B cell (primary cell): ENCODE results near the gene ZCCHC4. TPM values are rescaled to one million over a fixed set of nuclear protein-coding genes. Genes with fewer than 3 reads are reported as not detected.

ENCODE experiments used
- ATAC-seq: fragments of 200-7000 bp; cut with Tn5 transposase; one replicate; pipeline ENCODE4 v1.10.0; 2021; ENCODE audit warnings: low read depth, mild to moderate bottlenecking, moderate number of reproducible peaks, moderate library complexity
- CTCF ChIA-PET: fragments of 350-600 bp; sonication (Branson Sonifier 250); formaldehyde crosslinking; loops from one replicate; lab custom pipeline; 2021; ENCODE audit warnings: antibody characterized with exemption, inconsistent platforms; lab: Charles Lee
- POLR2A ChIA-PET: fragments of 350-600 bp; sonication (Branson Sonifier 250); formaldehyde crosslinking; loops from one replicate; lab custom pipeline; 2021; ENCODE audit warnings: antibody characterized with exemption; lab: Charles Lee
- DNase-seq: peaks from one replicate; pipeline ENCODE4 v3.0.0; 2013
- H2AFZ ChIP-seq: 2 replicates; pipeline ENCODE4 v1.6.1; 2012; ENCODE audit warnings: mild to moderate bottlenecking, low read depth, low read length; ENCODE audit not compliant: insufficient read depth, poor library complexity, severe bottlenecking
- H3K27ac ChIP-seq, 2 donors: 1 replicate in 1 of 2; 2 replicates in 1 of 2; pipeline ENCODE4 v1.5.1; 2012 to 2013; ENCODE audit warnings: low read length in 2 of 2, mild to moderate bottlenecking in 2 of 2, moderate library complexity in 1 of 2
- H3K27me3 ChIP-seq, 4 experiments: fragments of 200-600 bp in 1 of 4; sonication (generic) in 1 of 4; replicated peaks in 1 of 4; 1 replicate in 2 of 4; 2 replicates in 2 of 4; pipeline versions ENCODE4 v1.6.1 to v1.7.0; 2013 to 2016; ENCODE audit warnings: low read length in 3 of 4, mild to moderate bottlenecking in 2 of 4, mixed read lengths in 1 of 4, moderate library complexity in 1 of 4; ENCODE audit not compliant: insufficient read depth in 4 of 4, control insufficient read depth in 3 of 4; ENCODE audit errors: control extremely low read depth in 1 of 4
- H3K36me3 ChIP-seq, 2 experiments: replicated peaks in 1 of 2; 1 replicate in 1 of 2; 2 replicates in 1 of 2; pipeline versions ENCODE4 v1.6.1 to v1.7.1; 2013; ENCODE audit warnings: low read length in 1 of 2; ENCODE audit not compliant: insufficient read depth in 2 of 2, control insufficient read depth in 1 of 2; ENCODE audit errors: control extremely low read depth in 1 of 2, extremely low read depth in 1 of 2
- H3K4me1 ChIP-seq, 2 donors: fragments of 200-600 bp in 1 of 2; sonication (generic) in 1 of 2; 1 replicate in 1 of 2; 2 replicates in 1 of 2; pipeline versions ENCODE4 v1.5.1 to v1.6.1; 2013 to 2017; ENCODE audit warnings: low read length in 2 of 2; ENCODE audit not compliant: control insufficient read depth in 2 of 2, insufficient read depth in 2 of 2
- H3K4me2 ChIP-seq: replicated peaks from 2 replicates; pipeline ENCODE3; 2012; ENCODE audit warnings: mild to moderate bottlenecking, low read depth, low read length; ENCODE audit not compliant: poor library complexity, severe bottlenecking
- H3K4me3 ChIP-seq, 5 experiments: fragments of 200-600 bp in 1 of 5; sonication (generic) in 1 of 5; 1 replicate in 3 of 5; 2 replicates in 2 of 5; pipeline versions ENCODE4 v1.5.1 to v1.7.0; 2011 to 2016; ENCODE audit warnings: low read length in 4 of 5, mild to moderate bottlenecking in 4 of 5, low read depth in 2 of 5, control low read depth in 1 of 5, moderate library complexity in 1 of 5; ENCODE audit not compliant: insufficient read depth in 1 of 5; ENCODE audit errors: control extremely low read depth in 1 of 5, extremely low read depth in 1 of 5
- H3K79me2 ChIP-seq: fragments of 200-600 bp; sonication (generic); one replicate; pipeline ENCODE4 v1.6.0; 2016; ENCODE audit warnings: low read length; ENCODE audit not compliant: control insufficient read depth, insufficient read depth
- H3K9ac ChIP-seq: fragments of 200-600 bp; sonication (generic); 2 replicates; pipeline ENCODE4 v1.6.1; 2017; ENCODE audit warnings: mild to moderate bottlenecking, low read length, moderate library complexity
- H3K9me3 ChIP-seq, 3 donors: one replicate each; pipeline versions ENCODE4 v1.6.1 to v1.7.1; 2013; ENCODE audit warnings: low read length in 2 of 3; ENCODE audit not compliant: control insufficient read depth in 2 of 3, insufficient read depth in 1 of 3; ENCODE audit errors: control extremely low read depth in 1 of 3
- H4K20me1 ChIP-seq: 2 replicates; pipeline ENCODE4 v1.6.0; 2012; ENCODE audit warnings: mild to moderate bottlenecking, low read length; ENCODE audit not compliant: insufficient read depth, control insufficient read depth, poor library complexity, severe bottlenecking
- H3K27ac Mint-ChIP-seq: one replicate; pipeline ENCODE4 v1.8.0; 2021; ENCODE audit warnings: mixed read lengths
- H3K27me3 Mint-ChIP-seq: one replicate; pipeline ENCODE4 v1.8.0; 2021; ENCODE audit warnings: mixed read lengths
- H3K4me1 Mint-ChIP-seq: one replicate; pipeline ENCODE4 v1.8.0; 2021; ENCODE audit warnings: mixed read lengths
- H3K4me3 Mint-ChIP-seq: one replicate; pipeline ENCODE4 v1.8.0; 2021; ENCODE audit warnings: mixed read lengths
- H3K9me3 Mint-ChIP-seq: one replicate; pipeline ENCODE4 v1.8.0; 2022; ENCODE audit warnings: mixed read lengths; ENCODE audit not compliant: insufficient read depth
- CTCF ChIP-seq: fragments of 200-600 bp; IDR thresholded peaks from one replicate; pipeline ENCODE4 v1.8.0; 2022; ENCODE audit warnings: antibody characterized with exemption, mild to moderate bottlenecking
- EZH2 ChIP-seq: IDR thresholded peaks from 2 replicates; pipeline ENCODE4 v1.6.1; 2012; ENCODE audit warnings: borderline replicate concordance, low read depth, mild to moderate bottlenecking, moderate library complexity, low read length; ENCODE audit not compliant: insufficient read depth, poor library complexity, severe bottlenecking
- WGBS: methylation state at CpG from one replicate; pipeline ENCODE4 v1.1.5; 2013; ENCODE audit warnings: missing lambda C conversion rate; ENCODE audit not compliant: insufficient coverage; 5-methylcytosine and 5-hydroxymethylcytosine counted together
- intact Hi-C: fragments of 100-400 bp; cut with micrococcal nuclease; formaldehyde crosslinking; loops from one replicate; pipeline ENCODE4 v1.10.0; 2022
- polyA plus RNA-seq: library from polyadenylated mRNA; depleted of rRNA; stranded (reverse); fragments of >200 nt; gene quantifications from 2 replicates; pipeline ENCODE4 v1.2.3, GENCODE V29; 2012
- total RNA-seq, 2 donors: library from RNA; stranded (reverse); fragments of 120-200 nt in 1 of 2; gene quantifications; 1 replicate in 1 of 2; 2 replicates in 1 of 2; pipeline versions ENCODE4 v1.2.3 to v1.2.4, GENCODE V29; 2013 to 2022

The ZCCHC4 gene
- total and polyA plus RNA-seq, 2 donors (not counting 1 experiment from before 2014, with no cell fraction given) = 6.5 to 22.4 TPM

DNA sequence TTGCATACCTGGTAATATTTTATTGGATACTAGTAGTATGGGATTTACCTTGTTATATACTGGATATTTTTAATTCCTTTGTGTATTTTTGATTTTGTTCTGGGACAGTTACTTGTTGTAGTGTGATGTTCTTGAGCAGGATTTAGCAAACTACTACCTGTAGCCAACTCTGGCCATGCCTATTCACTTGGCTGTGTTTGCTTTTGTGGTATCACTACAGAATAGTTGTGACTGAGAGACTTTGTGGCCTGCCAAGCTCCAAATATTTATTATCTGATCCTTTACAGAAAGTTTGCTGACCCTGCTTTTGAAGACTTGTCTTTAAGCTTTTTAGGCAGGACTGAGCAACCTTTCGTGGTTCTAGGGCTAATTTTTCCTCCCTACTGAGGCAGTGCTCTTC is 17.8 kb downstream of the ZCCHC4 start:
- peaks cover 0 to 3% of the 10 kb centered on the region in 2 donors for H3K4me1 ChIP-seq
- H3K9ac ChIP-seq = no peak overlapping the region
- no peaks in the 10 kb centered on the region for H4K20me1 ChIP-seq
- intact Hi-C loops = no loop called here
- ChIA-PET POLR2A (no interaction called here), CTCF (interaction anchor here (1.6 kb wide), 1 partner anchor 37 kb away, joined by 4 read pairs; no protein-coding TSS in a partner anchor)
- no peak for ATAC-seq
- no peaks in the 10 kb centered on the region for H3K27me3 Mint-ChIP-seq
- no peak overlapping the region for H3K4me3 Mint-ChIP-seq
- no peak overlapping the region for H3K4me2 ChIP-seq
- no peaks in the 10 kb centered on the region for H3K9me3 ChIP-seq
- H3K36me3 ChIP-seq = peaks cover 3 to 15% of the 10 kb centered on the region in 2 experiments
- no peak overlapping the region for H3K27ac Mint-ChIP-seq
- peaks cover 26% of the 10 kb centered on the region for H3K79me2 ChIP-seq
- H2AFZ ChIP-seq = no peak overlapping the region
- no peaks in the 10 kb centered on the region for H3K9me3 Mint-ChIP-seq
- whole genome bisulfite sequencing = 100% methylated on average over 1 of the region's 1 CpG
- H3K4me3 ChIP-seq = no peak overlapping the region
- TF ChIP-seq CTCF (no peak), EZH2 (no peak)
- no peak overlapping the region for H3K27ac ChIP-seq
- no peaks in the 10 kb centered on the region for H3K27me3 ChIP-seq
- peaks cover 7% of the 10 kb centered on the region for H3K4me1 Mint-ChIP-seq
- DNase-seq = no peak

DNA sequence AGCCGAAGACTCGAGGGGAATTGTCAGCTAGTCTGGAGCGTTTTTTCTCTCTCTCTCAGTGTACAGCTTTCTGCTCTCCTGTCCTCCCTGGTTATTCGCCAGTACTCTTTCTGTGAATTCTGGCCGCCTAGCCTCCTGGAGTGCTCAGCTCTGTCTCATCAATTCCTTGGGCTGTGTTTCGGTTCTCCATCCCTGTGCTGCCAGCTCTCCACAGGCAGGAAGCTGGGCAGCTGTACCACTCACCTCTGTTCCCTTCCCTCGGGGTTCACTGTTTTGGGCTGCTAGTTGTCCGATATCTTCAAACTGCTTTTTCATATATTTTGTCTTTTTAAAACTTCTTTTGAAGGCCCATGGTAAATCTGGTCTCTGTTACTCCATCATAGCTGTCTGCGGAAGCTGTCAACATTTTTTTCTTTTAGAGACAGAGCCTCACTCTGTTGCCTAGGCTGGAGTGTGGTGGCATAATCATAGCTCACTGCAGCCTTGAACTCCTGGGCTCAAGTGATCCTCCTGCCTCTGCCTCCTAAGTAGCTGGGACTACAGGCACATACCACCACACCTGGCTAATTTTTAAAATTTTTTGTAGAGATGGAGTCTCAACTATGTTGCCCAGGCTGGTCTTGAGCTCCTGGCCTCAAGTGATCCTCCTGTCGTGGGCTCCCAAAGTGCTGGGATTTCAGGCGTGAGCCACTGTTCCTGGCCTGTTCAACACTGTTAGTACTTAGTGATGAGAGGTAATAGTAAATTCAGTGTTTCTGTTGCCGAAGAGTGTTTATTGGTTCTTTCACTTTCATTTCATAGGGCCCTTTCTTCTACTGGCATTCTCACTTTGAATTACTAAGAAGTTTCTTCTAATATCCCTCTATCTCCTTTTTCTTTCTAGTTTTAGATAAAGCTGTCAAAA is 18.6 kb downstream of the ZCCHC4 start:
- Histone ChIP-seq H3K27ac (peak overlapping the region in 1 of 2 donors; percentile 0), H3K4me3 (peak overlapping the region in 1 of 5 experiments; percentile 25), H4K20me1 (no peaks in the 10 kb centered on the region), H3K36me3 (peaks cover 3 to 15% of the 10 kb centered on the region in 2 experiments), H3K4me2 (peak overlapping the region; percentile 32), H3K9me3 (no peaks in the 10 kb centered on the region), H3K79me2 (peaks cover 25% of the 10 kb centered on the region), H2AFZ (peak overlapping the region; percentile 10), H3K9ac (peak overlapping the region; percentile 50), H3K4me1 (peaks cover 0 to 3% of the 10 kb centered on the region in 2 donors), H3K27me3 (no peaks in the 10 kb centered on the region)
- TF ChIP-seq CTCF (no peak), EZH2 (no peak)
- no peaks in the 10 kb centered on the region for H3K27me3 Mint-ChIP-seq
- WGBS = 68% methylated on average over 8 of the region's 12 CpGs
- H3K4me1 Mint-ChIP-seq = peaks cover 7% of the 10 kb centered on the region
- DNase-seq (no peak), ATAC-seq (no peak)
- intact Hi-C loops = no loop called here
- CTCF ChIA-PET = interaction anchor here (1.6 kb wide), 1 partner anchor 36 kb away, joined by 4 read pairs; no protein-coding TSS in a partner anchor
- H3K27ac Mint-ChIP-seq = peak overlapping the region; percentile 73
- peak overlapping the region; percentile 67 for H3K4me3 Mint-ChIP-seq
- POLR2A ChIA-PET = no interaction called here
- no peaks in the 10 kb centered on the region for H3K9me3 Mint-ChIP-seq
